GM23248 (cell line): ENCODE data around the gene ZNF74. TPM values are rescaled to one million over a fixed set of nuclear protein-coding genes. Genes with fewer than 3 reads are reported as not detected.
"Not testable (repeated sequence)": the region's sequence is repeated elsewhere in the genome, so short reads cannot be mapped to it uniquely, and the experiment has no call there.

Experiments used
- DNase-seq: peaks from one replicate; pipeline ENCODE4 v3.0.0-alpha.2; 2015
- H2AFZ ChIP-seq: fragments of 200-600 bp; sonication (generic); 2 replicates; pipeline ENCODE4 v1.6.1; 2016; ENCODE audit warnings: antibody characterized with exemption
- H3F3A ChIP-seq: fragments of 200-600 bp; sonication (generic); 2 replicates; pipeline ENCODE4 v1.6.1; 2016; ENCODE audit warnings: mild to moderate bottlenecking, antibody characterized with exemption, mixed run types; ENCODE audit not compliant: insufficient read depth
- H3K27ac ChIP-seq: fragments of 200-600 bp; sonication (generic); 2 replicates; pipeline ENCODE4 v1.5.1; 2016; ENCODE audit warnings: mild to moderate bottlenecking
- H3K27me3 ChIP-seq: fragments of 200-600 bp; sonication (generic); replicated peaks from 2 replicates; pipeline ENCODE4 v1.6.1; 2016; ENCODE audit warnings: mild to moderate bottlenecking; ENCODE audit not compliant: insufficient read depth
- H3K36me3 ChIP-seq: fragments of 200-600 bp; sonication (generic); 2 replicates; pipeline ENCODE4 v1.6.1; 2016; ENCODE audit warnings: low read depth, mild to moderate bottlenecking
- H3K4me1 ChIP-seq: fragments of 200-600 bp; sonication (generic); 2 replicates; pipeline ENCODE4 v1.6.1; 2016; ENCODE audit warnings: mild to moderate bottlenecking; ENCODE audit not compliant: insufficient read depth
- H3K4me2 ChIP-seq: fragments of 200-600 bp; sonication (generic); one replicate; pipeline ENCODE4 v1.6.1; 2016; ENCODE audit warnings: mild to moderate bottlenecking; ENCODE audit not compliant: unreplicated experiment
- H3K4me3 ChIP-seq: fragments of 200-600 bp; sonication (generic); 2 replicates; pipeline ENCODE4 v1.5.1; 2016; ENCODE audit warnings: mild to moderate bottlenecking
- H3K79me2 ChIP-seq: fragments of 200-600 bp; sonication (generic); 2 replicates; pipeline ENCODE4 v1.6.1; 2016; ENCODE audit warnings: mild to moderate bottlenecking; ENCODE audit not compliant: insufficient read depth
- H3K9ac ChIP-seq: fragments of 200-600 bp; sonication (generic); 2 replicates; pipeline ENCODE4 v1.6.1; 2016; ENCODE audit warnings: mild to moderate bottlenecking
- H3K9me2 ChIP-seq: fragments of 200-600 bp; sonication (generic); 2 replicates; pipeline ENCODE4 v1.6.1; 2016; ENCODE audit warnings: mixed run types, mild to moderate bottlenecking, moderate library complexity; ENCODE audit not compliant: insufficient read depth
- H3K9me3 ChIP-seq: fragments of 200-600 bp; sonication (generic); one replicate; pipeline ENCODE4 v1.6.1; 2017; ENCODE audit warnings: low read depth
- H4K20me1 ChIP-seq: fragments of 200-600 bp; sonication (generic); 2 replicates; pipeline ENCODE4 v1.6.0; 2016; ENCODE audit not compliant: insufficient read depth
- EZH2 ChIP-seq: fragments of 200-600 bp; sonication (generic); IDR thresholded peaks from 2 replicates; pipeline ENCODE4 v1.6.1; 2018; ENCODE audit warnings: antibody characterized with exemption, mild to moderate bottlenecking; ENCODE audit not compliant: insufficient read depth, poor library complexity, severe bottlenecking
- EZH2phosphoT487 ChIP-seq: fragments of 200-600 bp; sonication (generic); IDR thresholded peaks from 2 replicates; pipeline ENCODE4 v1.6.1; 2018; ENCODE audit warnings: antibody characterized with exemption, moderate library complexity, mild to moderate bottlenecking, low read depth; ENCODE audit not compliant: insufficient read depth
- WGBS, 2 experiments: methylation state at CpG; one replicate each; pipeline ENCODE4 v1.1.6; 2015 to 2017; ENCODE audit warnings: low lambda C conversion rate in 2 of 2, low coverage in 1 of 2; ENCODE audit errors: missing lambda C conversion rate in 2 of 2; 5-methylcytosine and 5-hydroxymethylcytosine counted together
- in situ Hi-C: fragments of 300-500 bp; cut with MboI; formaldehyde crosslinking; loops from 2 replicates; pipeline ENCODE4 v1.15.0; 2020
- polyA plus RNA-seq: library from polyadenylated mRNA; unstranded; fragments of >200 nt; fragmentation: Nextera tagmentation; extraction: Ambion mirVana; gene quantifications from 2 replicates; pipeline ENCODE4 v1.2.1, GENCODE V29; 2016
- total RNA-seq: library from RNA; depleted of rRNA; stranded (reverse); fragments of >200 nt; shearing (Covaris generic); gene quantifications from 2 replicates; pipeline ENCODE4 v1.2.3, GENCODE V29; 2014

The ZNF74 gene
- total and polyA plus RNA-seq, 2 experiments from 2014 or later = 3.7 to 11.5 TPM

DNA sequence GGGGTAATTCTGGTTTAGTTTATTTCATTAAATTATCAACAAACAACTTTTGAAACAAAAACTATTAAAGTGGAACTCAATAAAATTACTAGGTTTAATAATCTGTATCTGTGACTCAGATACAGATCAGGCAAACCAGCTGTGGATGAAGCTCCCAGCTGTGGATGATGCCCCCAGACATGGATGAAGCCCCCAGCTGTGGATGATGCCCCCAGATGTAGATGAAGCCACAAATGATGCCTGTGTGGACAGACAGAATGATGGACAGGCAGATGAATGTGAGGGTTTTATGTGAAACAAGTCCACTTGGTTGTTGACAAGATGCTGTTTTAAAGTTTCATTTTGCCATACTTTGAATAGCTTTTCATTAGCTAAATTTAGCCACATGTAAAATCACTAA is 5.8 kb upstream of the ZNF74 start:
- no peaks in the 10 kb centered on the region for H4K20me1 ChIP-seq
- no peak overlapping the region for H3K27ac ChIP-seq
- H3K4me2 ChIP-seq = no peak overlapping the region
- H3F3A ChIP-seq = no peaks in the 10 kb centered on the region
- H3K4me1 ChIP-seq = no peaks in the 10 kb centered on the region
- H3K79me2 ChIP-seq = no peaks in the 10 kb centered on the region
- TF ChIP-seq EZH2phosphoT487 (no peak), EZH2 (no peak)
- no peak overlapping the region for H3K4me3 ChIP-seq
- peaks cover 15% of the 10 kb centered on the region; the same call in 1 of the 2 replicates for H3K27me3 ChIP-seq
- no peaks in the 10 kb centered on the region for H3K9me2 ChIP-seq
- H2AFZ ChIP-seq = no peak overlapping the region
- no peak overlapping the region for H3K9ac ChIP-seq
- H3K9me3 ChIP-seq = no peaks in the 10 kb centered on the region
- no peak for DNase-seq
- no peaks in the 10 kb centered on the region for H3K36me3 ChIP-seq
- in situ Hi-C loops = no loop called here

DNA sequence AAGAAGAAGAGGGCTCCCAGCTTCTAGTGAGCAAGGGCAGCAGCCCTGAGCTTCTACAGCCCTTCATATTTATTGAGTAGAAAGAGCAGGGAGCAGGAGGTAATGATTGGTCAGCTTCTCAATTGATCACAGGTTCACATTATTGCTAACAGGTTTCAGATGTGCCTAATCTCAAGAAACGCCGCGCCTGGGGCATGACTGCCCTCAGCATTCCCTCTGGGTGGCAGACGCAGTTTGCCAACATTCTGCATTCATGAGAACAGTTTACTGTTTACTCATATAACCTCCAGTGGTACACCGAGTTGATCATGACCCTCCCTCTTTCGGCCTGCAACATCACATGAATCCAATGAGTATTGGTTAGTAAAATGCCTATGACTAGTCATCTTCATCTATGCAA is 4.7 kb upstream of the ZNF74 start:
- no peaks in the 10 kb centered on the region for H3K9me3 ChIP-seq
- H3K9me2 ChIP-seq = no peaks in the 10 kb centered on the region
- H3K79me2 ChIP-seq = no peaks in the 10 kb centered on the region
- 68 to 76% methylated on average over 6 of the region's 6 CpGs for WGBS, 2 experiments
- no peak overlapping the region for H3K27ac ChIP-seq
- DNase-seq = no peak
- peaks cover 15% of the 10 kb centered on the region; the same call in 1 of the 2 replicates for H3K27me3 ChIP-seq
- H3K4me3 ChIP-seq = no peak overlapping the region
- no peaks in the 10 kb centered on the region for H3K36me3 ChIP-seq
- no peaks in the 10 kb centered on the region for H4K20me1 ChIP-seq
- no peaks in the 10 kb centered on the region for H3F3A ChIP-seq
- TF ChIP-seq EZH2 (no peak), EZH2phosphoT487 (no peak)
- no peak overlapping the region for H2AFZ ChIP-seq
- no peak overlapping the region for H3K4me2 ChIP-seq
- in situ Hi-C loops = no loop called here
- no peak overlapping the region for H3K9ac ChIP-seq
- no peaks in the 10 kb centered on the region for H3K4me1 ChIP-seq

DNA sequence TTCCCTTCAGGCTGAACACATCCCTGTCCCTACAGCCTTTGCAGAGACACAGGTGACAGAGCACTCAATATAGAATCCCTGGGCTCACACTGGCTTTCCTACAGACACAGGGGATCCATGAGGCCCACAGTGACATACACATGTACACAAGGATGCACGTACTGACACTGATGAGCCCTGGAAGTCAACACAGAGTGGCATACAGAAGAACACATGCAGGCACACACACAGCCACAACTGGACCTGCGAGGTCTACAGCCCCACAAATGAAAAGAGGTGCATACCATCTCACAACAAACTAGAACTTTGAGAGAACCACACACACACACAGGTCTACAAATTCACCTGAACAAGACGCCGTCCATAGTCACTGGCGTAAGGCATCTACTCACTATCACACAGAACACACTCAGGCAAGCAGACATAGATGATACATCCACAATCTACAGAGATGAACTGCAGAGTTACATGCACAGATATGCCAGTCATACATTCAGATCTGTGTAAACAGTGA is 3.5 kb upstream of the ZNF74 start:
- no peak overlapping the region for H3K9ac ChIP-seq
- in situ Hi-C loops = no loop called here
- 69 to 73% methylated on average over 5 of the region's 5 CpGs for WGBS, 2 experiments

DNA sequence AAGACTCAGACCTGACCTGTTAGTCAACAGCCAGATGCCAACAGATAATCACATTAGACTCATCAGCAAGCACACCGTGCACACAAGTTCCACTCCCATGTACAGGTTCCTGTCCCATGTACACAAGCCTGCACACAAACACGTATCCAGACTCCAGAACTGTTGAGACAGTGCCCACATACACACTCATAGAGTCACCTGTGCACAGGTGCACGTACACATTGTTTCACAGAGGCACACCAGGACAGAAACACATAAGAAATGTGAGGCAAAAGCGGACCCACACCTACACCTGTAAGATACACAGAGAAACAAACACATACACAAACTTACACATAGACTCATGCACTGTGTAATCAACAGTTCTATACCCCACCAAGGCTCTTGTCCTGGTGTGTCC is 2.7 kb upstream of the ZNF74 start:
- Histone ChIP-seq H3K4me1 (no peaks in the 10 kb centered on the region), H3K9me3 (no peaks in the 10 kb centered on the region), H3K36me3 (no peaks in the 10 kb centered on the region), H3K9me2 (no peaks in the 10 kb centered on the region), H3K9ac (no peak overlapping the region), H3K4me2 (no peak overlapping the region), H3K4me3 (no peak overlapping the region), H3K79me2 (peaks cover 11% of the 10 kb centered on the region; the same call in 1 of the 2 replicates), H2AFZ (no peak overlapping the region), H3K27ac (no peak overlapping the region), H4K20me1 (no peaks in the 10 kb centered on the region), H3F3A (peaks cover 4% of the 10 kb centered on the region), H3K27me3 (0 out of 2 replicates have a peak, but pooled peaks cover 7% of the 10 kb centered on the region)
- DNase-seq = no peak
- WGBS, 2 experiments = 62 to 73% methylated on average over 4 of the region's 4 CpGs
- in situ Hi-C loops = no loop called here
- TF ChIP-seq EZH2phosphoT487 = no peak

More for the DNA sequence above, 3.5 kb upstream of the ZNF74 start:
- Histone ChIP-seq H3K4me2 (no peak overlapping the region), H3F3A (no peaks in the 10 kb centered on the region), H4K20me1 (no peaks in the 10 kb centered on the region), H3K27me3 (peaks cover 14% of the 10 kb centered on the region; the same call in 1 of the 2 replicates), H3K9me3 (no peaks in the 10 kb centered on the region), H3K4me3 (no peak overlapping the region), H3K27ac (no peak overlapping the region), H3K4me1 (no peaks in the 10 kb centered on the region), H2AFZ (no peak overlapping the region), H3K9me2 (no peaks in the 10 kb centered on the region), H3K79me2 (peaks cover 7% of the 10 kb centered on the region; the same call in 1 of the 2 replicates), H3K36me3 (no peaks in the 10 kb centered on the region)
- DNase-seq = no peak
- TF ChIP-seq EZH2 (no peak), EZH2phosphoT487 (no peak)

DNA sequence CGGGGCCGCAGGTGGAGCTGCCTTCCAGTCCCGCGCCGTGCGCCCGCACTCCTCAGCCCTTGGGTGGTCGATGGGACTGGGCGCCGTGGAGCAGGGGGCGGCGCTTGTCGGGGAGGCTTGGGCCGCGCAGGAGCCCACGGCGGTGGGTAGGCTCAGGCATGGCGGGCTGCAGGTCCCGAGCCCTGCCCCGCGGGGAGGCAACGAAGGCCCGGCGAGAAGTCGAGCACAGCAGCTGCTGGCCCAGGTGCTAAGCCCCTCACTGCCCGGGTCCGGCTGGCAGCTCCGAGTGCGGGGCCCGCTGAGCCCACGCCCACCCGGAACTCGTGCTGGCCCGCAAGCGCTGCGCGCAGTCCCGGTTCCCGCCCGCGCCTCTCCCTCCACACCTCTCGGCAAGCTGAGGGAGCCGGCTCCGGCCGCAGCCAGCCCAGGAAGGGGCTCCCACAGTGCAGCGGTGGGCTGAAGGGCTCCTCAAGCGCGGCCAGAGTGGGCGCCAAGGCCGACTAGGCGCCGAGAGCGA is 1.5 kb upstream of the ZNF74 start:
- H3K9me2 ChIP-seq, H3K4me1 ChIP-seq, H3K9me3 ChIP-seq, H3K36me3 ChIP-seq, in situ Hi-C loops, H2AFZ ChIP-seq, H3K27me3 ChIP-seq, H3K27ac ChIP-seq, DNase-seq, H3K9ac ChIP-seq, H3K4me2 ChIP-seq, H3K4me3 ChIP-seq, H4K20me1 ChIP-seq: not testable (repeated sequence)
- Histone ChIP-seq H3K79me2 (peaks cover 13% of the 10 kb centered on the region; the same call in 1 of the 2 replicates), H3F3A (peaks cover 17% of the 10 kb centered on the region)
- WGBS, 2 experiments = 96 to 99% methylated on average over 21 to 47 of the region's 53 CpGs
